GM11168 (cell line): ENCODE results near the gene HOXC12.

Source experiments
- in situ Hi-C: fragments of 300-500 bp; cut with MboI; formaldehyde crosslinking; loops from one replicate; pipeline ENCODE4 v1.12.0; 2022; ENCODE audit warnings: low sequenced_read_pairs; ENCODE audit not compliant: unreplicated experiment

Gene HOXC12, protein sequence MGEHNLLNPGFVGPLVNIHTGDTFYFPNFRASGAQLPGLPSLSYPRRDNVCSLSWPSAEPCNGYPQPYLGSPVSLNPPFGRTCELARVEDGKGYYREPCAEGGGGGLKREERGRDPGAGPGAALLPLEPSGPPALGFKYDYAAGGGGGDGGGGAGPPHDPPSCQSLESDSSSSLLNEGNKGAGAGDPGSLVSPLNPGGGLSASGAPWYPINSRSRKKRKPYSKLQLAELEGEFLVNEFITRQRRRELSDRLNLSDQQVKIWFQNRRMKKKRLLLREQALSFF

DNA sequence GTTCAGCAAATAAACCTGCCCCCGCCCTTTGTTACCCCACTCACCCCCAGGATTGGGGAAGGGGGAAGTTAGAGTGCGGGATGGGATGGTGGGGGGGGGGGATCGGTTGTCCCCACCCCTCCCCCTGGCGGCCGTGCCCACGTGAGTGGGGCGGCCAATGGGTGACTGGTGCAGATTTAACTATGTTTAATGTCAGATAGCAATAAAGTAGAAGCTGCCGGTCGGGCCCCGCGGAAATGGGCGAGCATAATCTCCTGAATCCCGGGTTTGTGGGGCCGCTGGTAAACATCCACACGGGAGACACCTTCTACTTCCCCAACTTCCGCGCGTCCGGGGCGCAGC is at the start of gene HOXC12:
HOXC12 (plus strand) TSS at position 210 of the 342 bp plus-strand sequence; CDS start at position 237, 27 bp downstream.
- in situ Hi-C loops, result no loop called here

DNA sequence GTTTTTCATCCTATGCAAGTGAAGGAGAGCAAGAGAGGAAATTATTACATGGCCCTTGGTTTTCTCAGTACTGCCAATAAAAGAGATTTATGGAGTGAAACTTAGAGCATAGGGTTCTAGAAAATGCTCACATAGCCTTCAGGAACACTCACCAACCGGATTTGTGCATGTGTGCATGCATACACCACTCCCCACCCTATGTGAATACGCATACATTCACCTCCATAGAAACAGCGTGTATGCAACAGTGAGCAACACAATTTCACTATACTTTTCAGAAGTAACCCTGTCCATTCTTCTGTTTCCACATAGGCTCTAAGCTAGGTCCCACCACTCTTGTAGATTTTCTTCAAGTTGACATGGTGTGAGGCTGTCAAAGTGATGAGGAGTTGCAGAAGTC is 47.6 kb upstream of the HOXC12 start:
- in situ Hi-C loops, result no loop called here

DNA sequence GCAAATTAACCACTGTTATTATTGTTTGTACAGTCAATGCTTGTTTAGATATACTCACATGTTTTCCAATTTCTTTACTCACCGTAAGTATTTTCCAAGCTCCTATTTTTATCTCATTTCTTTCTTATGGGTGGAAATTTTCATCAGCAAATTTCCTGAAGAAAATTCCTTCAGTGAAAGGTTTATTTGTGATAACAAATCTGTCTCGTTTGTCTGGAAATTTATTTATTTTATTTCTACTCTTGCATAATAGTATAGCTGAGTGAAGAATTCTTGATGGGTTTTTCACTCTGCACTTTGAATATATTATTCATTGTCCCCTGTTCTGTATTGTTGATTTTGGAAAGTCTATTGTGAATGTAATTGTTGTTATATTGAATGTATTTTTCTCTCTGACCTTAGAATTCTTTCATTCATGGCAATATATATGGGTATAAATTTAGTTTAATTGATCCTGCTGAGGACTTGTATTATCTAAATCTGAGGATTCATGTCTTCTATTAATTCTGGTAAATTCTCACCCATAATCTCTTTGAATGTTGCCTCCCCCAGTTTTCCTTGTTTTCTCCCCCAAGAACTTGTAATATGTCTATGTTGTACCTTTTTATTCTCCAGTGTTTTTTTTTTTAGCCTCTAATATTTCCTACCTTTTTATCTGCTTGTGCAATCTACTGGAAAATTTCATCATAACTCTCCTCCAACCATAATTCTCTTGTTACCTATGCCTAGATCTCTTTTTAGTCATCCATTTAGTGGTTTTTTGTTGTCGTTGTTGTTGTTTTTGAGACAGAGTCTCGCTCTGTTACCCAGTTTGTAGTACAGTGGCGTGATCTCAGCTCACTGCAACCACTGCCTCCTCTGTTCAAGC is 37.7 kb upstream of the HOXC12 start:
- in situ Hi-C loops, result no loop called here

DNA sequence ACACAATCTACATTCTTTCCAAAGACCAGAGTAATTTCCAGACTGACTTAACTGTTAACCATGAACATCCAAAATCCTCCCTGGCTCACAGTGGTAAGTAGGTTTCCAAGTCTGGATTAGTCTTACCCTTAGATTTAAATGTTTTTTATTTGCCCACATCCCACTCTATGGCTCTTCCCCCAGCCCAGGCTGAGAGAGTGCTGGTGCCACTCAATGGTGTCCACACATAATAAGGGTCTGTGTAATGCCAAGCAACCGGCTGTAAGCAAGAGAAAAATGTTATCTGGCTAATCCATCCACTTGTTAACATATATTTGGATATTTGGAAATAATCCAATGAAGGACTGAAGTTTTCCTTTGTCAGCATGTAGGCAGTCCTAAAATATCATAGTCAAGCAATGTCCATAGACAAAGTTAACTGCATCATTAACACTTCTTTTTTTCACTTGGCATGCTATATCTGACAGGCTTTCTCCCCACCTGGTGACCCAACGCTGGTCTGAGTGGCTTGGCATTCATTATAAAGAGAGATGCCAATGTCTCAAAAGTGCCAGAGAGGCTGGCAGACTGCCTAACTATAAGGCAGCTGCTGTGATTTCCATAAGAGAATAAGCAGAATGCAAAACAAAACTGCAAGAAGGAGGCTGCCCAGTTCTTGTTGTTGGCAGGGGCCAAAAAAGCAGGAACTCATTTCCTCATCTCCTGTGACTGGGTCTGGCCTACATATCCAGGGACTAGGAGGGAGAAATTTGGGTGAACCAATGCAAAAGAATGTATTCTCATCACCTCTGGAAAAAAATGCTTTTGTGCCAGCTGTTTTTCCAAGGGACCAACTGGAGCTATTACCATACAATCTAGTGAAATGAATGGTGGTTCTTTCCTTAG is 29.9 kb upstream of the HOXC12 start:
- in situ Hi-C loops, result no loop called here

DNA sequence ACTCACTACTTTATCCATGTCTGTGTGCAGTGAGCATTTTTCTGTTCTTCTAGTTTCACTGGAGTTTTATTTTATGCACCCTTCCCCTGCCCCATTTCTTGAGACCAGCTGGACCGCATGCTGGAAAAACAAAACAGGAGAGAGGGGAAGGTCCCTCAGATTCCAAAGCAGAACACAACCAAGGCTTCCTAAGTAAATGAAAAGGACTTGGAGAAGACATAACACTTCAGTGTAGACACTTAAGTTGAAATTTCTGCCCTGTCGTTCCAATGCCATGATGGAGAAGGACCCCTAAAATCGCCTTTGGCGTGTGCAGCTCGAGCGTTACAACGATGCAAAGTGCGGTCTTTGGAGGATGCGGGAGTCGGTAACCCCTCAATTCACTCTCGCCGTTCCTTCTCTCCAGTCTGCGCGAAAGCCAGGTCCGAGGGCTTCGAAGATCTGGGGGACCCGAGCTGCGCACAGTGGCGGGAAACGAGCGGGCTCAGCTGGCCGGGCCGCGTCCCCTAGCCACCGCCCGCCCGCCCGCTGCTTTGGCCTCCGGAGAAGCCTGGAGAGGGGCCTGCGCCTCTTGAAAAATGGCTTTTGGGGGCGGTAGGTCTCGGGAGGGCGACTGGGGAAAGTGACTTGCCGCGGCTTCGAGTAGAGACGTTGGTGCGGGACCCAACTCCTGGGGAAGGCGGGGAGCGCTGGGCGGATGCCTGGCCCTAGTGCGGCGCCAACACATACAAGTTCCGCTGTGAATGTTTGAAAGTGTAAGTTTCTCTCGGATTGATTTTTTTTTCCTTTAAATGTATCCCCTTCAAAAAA is 27.3 kb upstream of the HOXC12 start:
- in situ Hi-C loops, result no loop called here

DNA sequence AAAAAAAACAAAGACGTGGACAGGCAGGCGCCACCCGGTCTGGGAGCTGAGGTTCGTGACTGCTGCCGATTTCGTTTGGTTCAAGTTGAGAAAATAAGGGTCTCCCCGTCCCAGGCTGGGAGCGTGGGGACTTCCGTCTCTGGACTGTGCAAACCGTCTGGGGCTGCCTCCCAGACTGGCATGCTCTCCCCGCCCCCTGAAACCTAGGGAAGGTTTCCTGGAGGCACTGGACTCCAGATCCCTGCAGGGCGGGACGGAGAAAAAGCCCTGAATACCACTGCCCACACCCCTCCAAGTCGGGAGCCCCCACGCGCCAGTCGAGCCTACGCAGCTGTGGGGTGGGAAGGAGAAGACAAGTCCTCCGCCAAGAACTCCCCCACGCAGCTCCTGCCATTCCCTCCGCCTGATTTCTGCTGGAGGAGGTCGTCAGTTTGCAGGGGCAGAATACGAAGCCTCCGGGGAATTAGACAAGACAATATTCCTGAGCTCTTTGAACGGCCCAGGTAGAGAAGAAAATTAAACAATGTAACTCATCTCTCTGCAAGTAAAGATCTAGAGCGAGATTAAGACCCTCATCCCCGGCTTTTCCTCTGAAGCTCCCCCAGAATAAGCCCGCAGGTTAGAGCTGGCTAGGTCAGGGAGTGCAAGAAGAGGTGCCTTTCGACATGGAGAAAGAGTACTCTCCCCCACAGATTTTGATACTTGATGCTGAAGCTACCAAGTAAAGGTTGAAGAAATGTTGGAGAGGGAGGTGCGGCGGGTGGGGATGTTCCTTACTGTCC is 26.5 kb upstream of the HOXC12 start:
- in situ Hi-C loops, result no loop called here

DNA sequence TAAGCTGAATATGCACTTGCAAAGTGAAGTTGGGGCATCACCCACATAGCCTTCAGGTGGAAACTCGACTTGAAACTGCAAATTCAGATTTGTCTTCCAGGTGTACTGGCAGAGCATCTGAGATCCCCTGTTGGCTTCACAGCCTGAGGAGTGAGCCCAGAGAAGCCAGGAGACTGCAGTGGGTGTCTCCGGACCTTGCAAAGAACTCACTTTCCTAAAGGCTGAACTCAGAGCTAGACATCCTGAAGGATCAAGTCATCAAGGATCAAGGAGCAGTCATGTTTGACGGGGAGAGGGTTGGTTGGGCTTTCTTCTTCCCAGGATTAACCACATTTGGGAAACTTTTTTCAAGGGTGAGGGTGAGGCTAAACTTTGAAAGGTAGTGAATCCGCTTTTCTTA is 25.2 kb upstream of the HOXC12 start:
- in situ Hi-C loops, result no loop called here

DNA sequence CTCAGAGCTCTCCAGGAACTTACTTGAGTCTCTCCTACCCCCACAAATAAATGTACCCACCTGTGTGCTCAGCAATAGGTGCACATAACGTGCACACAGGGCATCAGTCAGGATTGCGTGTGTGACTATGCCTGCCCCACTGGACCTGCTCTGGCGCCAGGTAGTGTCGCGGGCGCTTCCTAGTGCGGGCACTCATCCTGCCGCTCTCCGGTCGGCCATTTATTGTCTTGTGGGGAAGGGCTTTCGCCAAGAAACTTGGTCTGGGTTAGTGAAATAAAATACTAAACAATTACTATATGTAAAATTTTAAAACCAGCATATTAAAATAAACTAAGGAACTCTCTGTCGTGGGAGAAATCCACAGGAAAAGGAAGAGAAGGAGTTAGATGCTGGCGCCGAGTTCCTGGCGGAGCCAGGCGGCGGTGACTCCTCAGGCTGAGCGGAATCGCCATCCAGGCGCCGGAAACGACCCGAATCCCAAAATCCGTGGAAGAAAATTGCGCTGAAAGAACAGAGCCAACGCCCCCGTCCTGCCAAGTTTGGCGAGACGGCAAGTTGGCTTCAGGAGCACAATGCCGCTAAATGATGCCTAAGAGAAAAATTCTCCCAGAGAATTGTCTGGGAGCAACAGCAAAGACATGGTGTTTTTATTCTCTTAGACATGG is 24.0 kb upstream of the HOXC12 start:
- in situ Hi-C loops, result no loop called here

DNA sequence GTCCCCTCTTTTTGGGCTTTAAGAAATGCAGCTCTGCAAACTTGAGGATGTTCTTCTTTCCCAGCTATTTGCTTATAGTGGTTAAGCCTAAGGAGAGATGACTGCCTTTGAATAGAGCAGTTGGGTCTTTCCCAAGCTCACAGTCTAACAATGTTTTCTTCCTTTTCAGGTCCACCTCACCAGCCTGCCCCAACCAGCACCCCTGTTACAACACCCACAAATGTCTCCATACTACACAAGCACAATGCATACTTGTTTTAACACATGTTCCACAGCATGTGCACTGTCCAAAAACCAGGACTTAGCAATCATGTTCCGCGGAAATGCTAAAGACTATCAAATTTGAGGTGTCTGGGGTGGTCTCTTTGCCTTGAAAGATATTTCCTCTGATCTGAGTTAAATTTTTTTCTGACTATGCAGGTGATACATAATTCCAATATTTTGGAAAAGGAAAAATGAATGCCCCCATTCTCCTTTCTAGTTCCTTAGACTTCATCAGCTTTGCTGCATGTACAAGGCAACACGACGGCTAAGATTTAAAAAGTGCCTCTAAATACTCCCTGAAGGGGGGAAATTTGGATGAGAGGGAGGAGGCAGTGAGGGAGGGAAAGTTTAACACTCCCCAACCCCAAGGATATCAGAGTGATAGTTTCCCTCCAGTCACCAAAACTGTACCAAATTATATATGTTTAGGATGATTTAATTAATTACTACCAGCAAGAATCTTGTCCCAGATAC is 22.7 kb upstream of the HOXC12 start:
- in situ Hi-C loops, result no loop called here

DNA sequence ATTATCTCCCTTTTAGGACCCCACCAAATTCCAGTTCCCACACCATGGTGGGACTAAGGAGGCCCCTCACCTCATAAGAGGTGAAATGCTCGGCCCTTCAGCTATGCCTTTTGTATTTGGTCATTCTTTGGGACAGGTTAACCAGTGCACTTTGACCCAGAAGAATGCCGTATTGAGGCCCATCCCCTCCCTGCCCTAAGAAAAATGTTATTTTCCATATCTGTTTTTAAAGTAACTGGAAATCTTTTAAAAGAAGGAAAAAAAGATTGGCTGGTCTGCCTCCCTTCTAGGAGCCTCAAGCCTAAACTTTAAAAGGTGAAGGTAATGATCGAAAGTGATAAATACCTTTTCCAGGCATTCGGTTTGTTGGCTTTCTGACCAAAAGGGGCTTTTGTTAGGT is 21.8 kb upstream of the HOXC12 start:
- in situ Hi-C loops, result no loop called here

DNA sequence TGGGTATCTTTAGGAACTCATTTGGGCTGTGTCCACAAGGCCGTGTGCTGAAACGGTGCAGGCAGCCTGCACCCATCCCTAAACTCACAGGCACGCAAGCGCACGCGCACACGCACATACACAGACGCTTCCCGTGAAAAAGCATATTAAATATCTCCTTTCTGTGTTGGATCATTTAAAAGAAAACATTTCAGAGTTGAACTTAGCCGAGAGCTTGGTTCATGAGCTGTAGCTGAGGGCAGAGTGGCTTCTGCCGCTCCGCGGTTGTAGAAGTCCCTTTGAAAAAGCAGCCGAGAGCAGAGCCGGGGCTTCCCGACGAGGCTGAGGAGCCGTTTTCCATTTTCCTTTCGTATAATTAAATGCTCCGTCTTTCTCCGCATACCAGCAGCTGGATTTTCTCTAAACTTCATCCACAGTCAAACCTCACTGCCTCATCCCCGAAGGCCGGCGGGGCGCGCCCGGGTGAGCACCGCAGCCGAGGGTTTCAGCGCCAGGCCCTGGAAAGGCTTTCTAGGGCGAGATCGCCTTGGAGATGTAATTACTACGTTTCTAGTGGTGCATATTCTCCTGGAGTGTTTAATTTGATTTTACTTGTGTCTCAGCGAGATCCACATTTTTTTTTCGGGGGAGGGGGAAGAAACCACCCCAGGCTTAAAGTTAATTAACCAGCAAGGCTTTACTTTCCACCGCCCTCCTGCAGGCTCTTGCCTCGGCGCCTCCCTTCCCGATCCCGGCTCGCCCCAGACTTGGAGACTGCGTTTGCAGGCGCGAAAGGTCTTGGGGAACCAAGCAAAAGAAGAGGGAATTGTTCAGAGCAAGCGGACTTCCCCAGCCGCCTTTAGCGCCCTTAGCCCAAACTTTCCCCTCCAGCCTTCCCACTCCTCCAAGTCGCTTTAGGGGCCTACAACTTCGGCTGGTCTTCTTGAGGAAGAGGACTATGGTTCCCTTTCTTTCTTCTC is 19.0 kb upstream of the HOXC12 start:
- in situ Hi-C loops, result no loop called here

DNA sequence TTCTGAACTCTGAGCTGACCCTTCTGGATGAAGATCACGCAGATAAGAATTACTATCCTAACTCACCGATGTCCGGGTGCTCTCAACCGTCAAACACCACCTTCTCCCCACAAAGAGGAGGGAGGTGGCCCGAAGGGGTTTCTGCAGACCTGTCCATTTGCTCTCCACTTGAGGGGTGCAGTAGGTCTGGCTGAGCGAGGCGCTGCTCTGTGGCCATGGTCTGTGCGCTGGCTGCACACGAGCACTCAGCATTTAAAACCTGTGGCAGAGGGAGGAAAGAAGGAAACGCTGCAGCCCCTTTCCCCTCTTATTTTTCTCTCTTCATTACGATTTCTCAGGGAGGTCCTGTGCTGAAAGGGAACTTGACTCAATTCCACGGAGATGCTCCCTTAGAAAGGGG is 17.6 kb upstream of the HOXC12 start:
- in situ Hi-C loops, result no loop called here

DNA sequence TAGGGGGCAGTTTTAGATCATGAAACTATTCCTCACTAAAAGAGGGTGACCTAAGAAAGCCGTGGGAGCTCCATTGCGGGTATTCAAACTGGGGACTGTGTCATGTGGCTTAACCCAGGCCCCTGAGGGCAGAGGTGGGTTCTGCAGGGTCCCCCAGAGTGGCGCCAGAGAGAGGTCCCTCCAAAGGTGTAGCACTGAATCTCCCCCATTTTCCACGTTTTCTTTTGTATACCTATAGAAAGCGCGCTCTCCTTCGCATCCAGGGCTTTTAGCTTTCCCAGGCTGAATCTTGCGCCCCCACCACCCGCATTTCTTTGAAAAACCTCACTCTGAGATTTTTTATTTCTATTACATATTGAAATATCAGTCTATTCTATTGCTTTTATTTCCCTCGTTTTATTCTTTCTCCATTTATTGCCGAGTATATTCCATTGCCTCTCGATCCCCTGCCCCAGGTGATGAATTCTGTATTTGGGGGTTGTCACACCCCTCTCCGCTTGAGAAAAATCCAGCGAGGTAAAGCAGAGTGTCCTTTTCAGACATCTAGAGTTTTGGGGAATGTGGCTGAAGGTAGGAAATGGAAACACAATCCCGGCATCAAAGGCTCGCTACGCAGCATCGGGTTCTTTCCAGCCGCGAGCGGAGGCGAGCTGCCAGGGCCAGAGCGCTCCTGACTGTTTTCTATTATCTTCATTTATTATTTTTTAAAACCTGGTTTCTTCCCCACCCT is 16.9 kb upstream of the HOXC12 start:
- in situ Hi-C loops, result no loop called here

DNA sequence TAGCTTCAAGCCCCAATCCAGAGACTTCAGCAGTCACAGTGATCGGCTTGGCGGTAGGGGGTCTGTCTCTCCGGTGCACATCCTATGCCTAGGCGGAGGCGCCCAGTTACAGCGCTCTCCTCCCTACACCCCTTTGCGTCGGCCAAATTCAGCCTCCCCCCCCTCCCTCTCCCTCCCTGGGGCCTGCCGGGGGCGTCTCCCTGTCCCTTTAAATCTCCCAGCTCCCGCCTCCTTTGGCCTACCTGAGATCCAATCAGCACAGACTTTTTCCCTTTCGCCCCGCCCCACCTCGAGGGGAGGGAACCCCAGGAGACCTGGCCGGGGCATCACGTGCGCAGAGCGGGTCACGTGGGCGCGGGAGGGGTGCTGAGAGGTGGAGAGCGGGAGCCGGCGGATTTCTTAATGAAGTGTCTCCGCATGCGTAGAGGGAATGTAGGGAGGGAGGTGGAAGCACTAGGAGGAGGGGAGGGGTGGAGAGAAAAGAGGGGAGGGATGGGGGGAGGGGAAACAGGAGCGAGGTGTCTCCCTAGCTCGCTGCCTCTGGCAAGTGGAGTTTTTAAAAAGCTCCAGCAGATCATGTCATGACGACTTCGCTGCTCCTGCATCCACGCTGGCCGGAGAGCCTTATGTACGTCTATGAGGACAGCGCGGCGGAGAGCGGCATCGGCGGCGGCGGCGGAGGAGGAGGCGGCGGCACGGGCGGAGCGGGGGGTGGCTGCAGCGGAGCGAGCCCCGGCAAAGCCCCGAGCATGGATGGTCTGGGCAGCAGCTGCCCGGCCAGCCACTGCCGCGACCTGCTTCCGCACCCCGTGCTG is 16.2 kb upstream of the HOXC12 start, which contains the start of gene HOXC13:
HOXC13 (plus strand) TSS at position 506 of the 815 bp plus-strand sequence; CDS start at position 582, 76 bp downstream.
- in situ Hi-C loops, result no loop called here
